Measurements from ENCODE around the gene SAP25.

The SAP25 gene

GRCh38 chr7:100572281-100572948 is 1.3 kb downstream of the SAP25 start:
- TF ChIP-seq POLR2A (IDR thresholded peaks at IDR 0.05; ENCODE audit: low read depth, low read length): no peak
- no peak for TF ChIP-seq SPI1 (IDR thresholded peaks at IDR 0.05; ENCODE audit: low read depth, low read length)
- no peak for TF ChIP-seq PAX5 (IDR thresholded peaks at IDR 0.05; ENCODE audit: insufficient read depth, low read length, severe bottlenecking)
- TF ChIP-seq TAF1 (IDR thresholded peaks at IDR 0.05; ENCODE audit: low read depth, low read length): no peak
- TF ChIP-seq POLR2AphosphoS5 (IDR thresholded peaks at IDR 0.05; ENCODE audit: low read depth, low read length): no peak
- TF ChIP-seq POU2F2 (IDR thresholded peaks at IDR 0.05; ENCODE audit: low read depth, low read length): no peak
- FAIRE-seq (no peak), DNase-seq (ENCODE audit: insufficient read length, low spot score) (no peak)

GRCh38 chr7:100571829-100572116 is 1.9 kb downstream of the SAP25 start:
- no peak for DNase-seq (ENCODE audit: insufficient read length, low spot score)
- no peak for TF ChIP-seq POLR2AphosphoS5 (IDR thresholded peaks at IDR 0.05; ENCODE audit: low read depth, low read length)
- TF ChIP-seq SPI1 (IDR thresholded peaks at IDR 0.05; ENCODE audit: low read depth, low read length): no peak
- no peak for TF ChIP-seq PAX5 (IDR thresholded peaks at IDR 0.05; ENCODE audit: insufficient read depth, low read length, severe bottlenecking)
- TF ChIP-seq POLR2A (IDR thresholded peaks at IDR 0.05; ENCODE audit: low read depth, low read length): no peak
- no peak for TF ChIP-seq POU2F2 (IDR thresholded peaks at IDR 0.05; ENCODE audit: low read depth, low read length)
- no peak for TF ChIP-seq TAF1 (IDR thresholded peaks at IDR 0.05; ENCODE audit: low read depth, low read length)
- FAIRE-seq: no peak

GRCh38 chr7:100570954-100571828 is 2.5 kb downstream of the SAP25 start:
- TF ChIP-seq POU2F2 (IDR thresholded peaks at IDR 0.05; ENCODE audit: low read depth, low read length): no peak
- no peak for TF ChIP-seq TAF1 (IDR thresholded peaks at IDR 0.05; ENCODE audit: low read depth, low read length)
- TF ChIP-seq SPI1 (IDR thresholded peaks at IDR 0.05; ENCODE audit: low read depth, low read length): no peak
- TF ChIP-seq POLR2AphosphoS5 (IDR thresholded peaks at IDR 0.05; ENCODE audit: low read depth, low read length): no peak
- no peak for TF ChIP-seq PAX5 (IDR thresholded peaks at IDR 0.05; ENCODE audit: insufficient read depth, low read length, severe bottlenecking)
- no peak for TF ChIP-seq POLR2A (IDR thresholded peaks at IDR 0.05; ENCODE audit: low read depth, low read length)
- DNase-seq (ENCODE audit: insufficient read length, low spot score): no peak
- peak; percentile 20 for FAIRE-seq

- DNase-seq (ENCODE audit: insufficient read length, low spot score) (no peak), FAIRE-seq (no peak)
- peak; percentile 8; the same call in 1 of the 2 replicates for TF ChIP-seq POLR2A (IDR thresholded peaks at IDR 0.05; ENCODE audit: low read depth, low read length)
- no peak for TF ChIP-seq POLR2AphosphoS5 (IDR thresholded peaks at IDR 0.05; ENCODE audit: low read depth, low read length)
Observed at GRCh38 chr7:100568896-100569844, 4.5 kb downstream of the SAP25 start.

GRCh38 chr7:100568176-100568895 is 5.4 kb downstream of the SAP25 start:
- FAIRE-seq (no peak), DNase-seq (ENCODE audit: insufficient read length, low spot score) (no peak)
- no peak for TF ChIP-seq PAX5 (IDR thresholded peaks at IDR 0.05; ENCODE audit: insufficient read depth, low read length, severe bottlenecking)
- no peak for TF ChIP-seq POLR2AphosphoS5 (IDR thresholded peaks at IDR 0.05; ENCODE audit: low read depth, low read length)
- no peak for TF ChIP-seq TAF1 (IDR thresholded peaks at IDR 0.05; ENCODE audit: low read depth, low read length)
- TF ChIP-seq SPI1 (IDR thresholded peaks at IDR 0.05; ENCODE audit: low read depth, low read length): no peak
- TF ChIP-seq POU2F2 (IDR thresholded peaks at IDR 0.05; ENCODE audit: low read depth, low read length): no peak
- no peak for TF ChIP-seq POLR2A (IDR thresholded peaks at IDR 0.05; ENCODE audit: low read depth, low read length)

GRCh38 chr7:100567751-100568175 is 5.9 kb downstream of the SAP25 start:
- FAIRE-seq: peak; percentile 85
- no peak for DNase-seq (ENCODE audit: insufficient read length, low spot score)
- 0 out of 2 replicates have a peak, but pooled peaks have one; percentile 15 for TF ChIP-seq SPI1 (IDR thresholded peaks at IDR 0.05; ENCODE audit: low read depth, low read length)
- TF ChIP-seq POU2F2 (IDR thresholded peaks at IDR 0.05; ENCODE audit: low read depth, low read length): 0 out of 2 replicates have a peak, but pooled peaks have one; percentile 5
- no peak for TF ChIP-seq PAX5 (IDR thresholded peaks at IDR 0.05; ENCODE audit: insufficient read depth, low read length, severe bottlenecking)

GRCh38 chr7:100567031-100567730 is 6.5 kb downstream of the SAP25 start:
- DNase-seq (ENCODE audit: insufficient read length, low spot score) (no peak), FAIRE-seq (no peak)
- TF ChIP-seq POU2F2 (IDR thresholded peaks at IDR 0.05; ENCODE audit: low read depth, low read length) (no peak; the same call in 1 of the 2 replicates), SPI1 (IDR thresholded peaks at IDR 0.05; ENCODE audit: low read depth, low read length) (no peak), TAF1 (IDR thresholded peaks at IDR 0.05; ENCODE audit: low read depth, low read length) (no peak)

- DNase-seq (ENCODE audit: insufficient read length, low spot score) (no peak), FAIRE-seq (no peak)
- TF ChIP-seq POLR2AphosphoS5 (IDR thresholded peaks at IDR 0.05; ENCODE audit: low read depth, low read length): no peak
- TF ChIP-seq PAX5 (IDR thresholded peaks at IDR 0.05; ENCODE audit: insufficient read depth, low read length, severe bottlenecking): no peak
- TF ChIP-seq POLR2A (IDR thresholded peaks at IDR 0.05; ENCODE audit: low read depth, low read length): no peak
- no peak for TF ChIP-seq TAF1 (IDR thresholded peaks at IDR 0.05; ENCODE audit: low read depth, low read length)
- no peak for TF ChIP-seq POU2F2 (IDR thresholded peaks at IDR 0.05; ENCODE audit: low read depth, low read length)
- no peak for TF ChIP-seq SPI1 (IDR thresholded peaks at IDR 0.05; ENCODE audit: low read depth, low read length)
Observed at GRCh38 chr7:100566018-100566531, 7.6 kb downstream of the SAP25 start.
